Right renal cortex interstitium (tissue), 3 donors: ENCODE data around the gene HOXD11. TPM values are rescaled to one million over a fixed set of nuclear protein-coding genes. Genes with fewer than 3 reads are reported as not detected.

Source experiments
- DNase-seq, 3 donors: peaks; one replicate each; pipeline ENCODE4 v3.0.0-alpha.2; 2013; ENCODE audit warnings: low read depth in 3 of 3, low spot score in 2 of 3
- polyA plus RNA-seq, 3 donors: library from polyadenylated mRNA; unstranded; fragments of 120-200 nt; gene quantifications; one replicate each; pipeline ENCODE4 v1.2.1, GENCODE V29; 2013; ENCODE audit not compliant: insufficient read length in 3 of 3

Gene HOXD11
- polyA plus RNA-seq, 3 donors: 42.6 to 44.8 (median 43.5) TPM

DNA sequence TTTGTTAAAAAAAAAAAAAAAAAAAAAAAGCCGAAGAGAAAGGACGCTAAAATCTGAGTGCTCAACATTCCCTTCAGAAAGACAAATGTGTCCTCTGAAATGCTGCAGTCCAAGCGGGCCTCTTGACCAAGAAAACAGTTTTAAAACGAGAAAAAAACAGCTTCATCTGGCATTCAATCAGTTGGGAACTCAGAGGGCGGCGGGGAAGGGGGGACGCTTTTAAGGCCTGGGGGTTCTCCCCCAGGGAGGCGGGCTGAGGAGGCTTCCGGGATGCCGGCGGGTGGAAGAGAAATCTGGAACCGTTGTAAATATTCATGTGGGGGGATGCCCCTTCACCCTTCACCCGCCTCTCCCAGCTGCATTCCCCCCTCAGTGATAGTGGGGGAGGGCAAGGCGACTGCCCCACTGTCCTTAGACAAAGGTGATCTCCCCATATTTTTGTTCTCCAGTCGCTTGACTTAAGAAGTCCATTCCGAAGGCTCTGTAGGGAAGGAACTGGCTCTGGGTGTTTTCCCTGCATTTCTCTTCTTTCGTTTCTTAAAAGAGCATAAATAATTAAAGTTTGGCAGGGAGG lies 3.3 kb upstream of the HOXD11 start:
- no peak for DNase-seq

DNA sequence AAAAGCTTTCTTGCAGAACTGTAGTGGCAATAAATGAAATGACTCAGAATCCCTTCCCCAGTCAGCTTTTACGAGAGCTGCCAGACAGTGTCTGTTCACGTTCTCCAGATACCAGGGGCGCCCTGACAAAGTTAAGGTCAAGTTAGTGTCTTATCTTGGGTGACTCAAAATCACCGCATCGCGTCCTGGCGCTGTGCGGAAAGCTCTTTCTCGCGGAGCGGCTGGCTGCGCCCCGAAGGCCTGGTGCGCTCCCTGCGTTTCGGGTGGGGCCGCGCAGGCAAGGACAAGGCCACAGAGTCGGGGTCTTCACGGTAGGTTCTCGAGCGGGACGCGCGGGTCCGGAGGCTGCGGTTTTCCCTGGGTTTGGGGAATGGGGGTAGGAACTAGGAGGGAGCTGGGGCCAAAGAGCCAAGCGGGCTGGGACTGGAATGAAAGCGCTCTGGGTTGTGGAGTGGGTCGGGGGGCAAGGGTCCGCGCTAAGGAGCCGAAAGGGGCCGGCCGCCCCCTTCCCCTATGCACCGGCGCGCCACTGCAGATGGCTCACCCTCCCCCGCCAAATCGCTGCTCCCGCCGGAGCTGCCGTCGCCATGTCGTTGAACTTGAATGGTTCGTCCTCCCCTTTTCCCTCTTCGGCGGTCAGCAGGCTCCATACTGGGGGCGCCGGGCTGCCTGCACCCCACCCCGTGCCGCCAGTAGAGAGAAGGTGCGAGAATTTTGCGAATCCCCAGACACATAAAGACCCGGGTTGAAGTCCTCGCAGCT lies 2.6 kb upstream of the HOXD11 start:
- no peak for DNase-seq

DNA sequence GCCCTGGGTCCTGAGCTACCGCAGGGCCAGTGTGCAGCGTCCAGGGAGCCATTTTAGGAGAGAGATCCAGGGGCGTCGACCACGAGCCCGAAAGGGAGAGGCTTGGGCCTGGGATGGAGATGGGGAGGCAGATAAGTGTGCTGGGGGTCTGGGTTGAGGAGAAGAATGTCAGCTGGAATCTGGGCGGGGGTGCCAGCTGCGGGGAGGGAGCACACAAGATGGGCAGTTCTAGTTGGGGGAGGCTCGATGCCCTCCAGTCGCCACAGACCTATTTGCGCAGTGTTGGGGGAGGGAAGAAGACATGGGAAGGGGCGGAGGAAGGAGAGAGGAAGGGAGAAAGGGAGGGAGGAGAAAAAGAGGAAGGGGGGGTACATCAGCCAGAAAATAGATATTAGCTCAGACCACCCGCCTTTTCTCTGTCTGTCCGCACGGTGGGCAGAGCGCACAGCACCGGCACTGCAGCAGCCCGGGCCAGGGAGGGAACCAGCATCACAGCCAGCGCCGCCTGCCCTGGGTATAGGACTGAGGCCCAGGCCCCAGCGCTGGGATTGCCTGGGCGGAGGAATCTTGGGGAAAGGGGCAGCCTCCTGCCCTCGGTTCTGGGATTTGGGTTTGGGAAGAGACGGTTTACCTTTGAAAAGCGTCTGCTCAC lies 1.9 kb upstream of the HOXD11 start:
- no peak for DNase-seq

DNA sequence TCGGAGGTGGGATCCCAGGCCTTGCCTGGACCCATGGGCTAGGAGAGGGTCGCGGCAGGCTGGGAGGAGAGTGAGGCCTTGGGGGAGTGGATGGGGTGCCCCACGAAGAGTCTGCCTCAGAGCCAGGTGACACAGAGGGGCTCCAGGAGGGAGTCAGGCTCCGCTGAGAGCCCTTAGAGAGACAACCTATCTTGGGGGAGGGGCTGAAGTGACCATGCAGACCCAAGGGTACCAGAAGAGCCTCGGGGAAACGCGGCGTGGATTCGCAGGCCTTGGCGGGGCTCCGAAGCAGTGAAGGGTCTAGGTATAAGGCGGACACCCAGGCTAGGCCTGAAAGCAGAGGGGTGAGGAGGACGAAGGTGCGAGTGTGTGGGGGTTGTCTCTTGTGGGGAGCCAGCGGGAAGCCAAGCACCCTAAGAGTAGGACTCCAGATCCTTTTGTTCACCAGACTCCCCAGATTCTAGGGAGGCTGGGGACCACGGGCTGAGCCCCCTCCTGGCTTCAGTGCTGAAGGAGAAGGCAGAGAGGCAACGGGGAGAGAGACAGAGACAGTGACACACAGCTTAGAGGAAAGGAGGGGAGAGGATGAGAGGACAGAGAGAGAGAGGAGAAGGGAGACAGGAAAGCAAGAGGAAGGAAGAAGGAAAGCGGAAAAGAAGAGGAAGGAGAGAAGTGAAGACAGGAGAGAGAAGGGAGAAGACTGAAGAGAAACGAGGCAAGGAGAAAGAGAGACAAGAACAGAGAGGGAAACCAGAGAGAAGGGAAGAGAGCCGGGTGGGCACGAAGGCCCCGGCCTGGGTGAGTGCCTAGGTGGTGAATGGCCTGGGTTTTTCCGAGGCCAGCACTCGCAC lies 1.1 kb upstream of the HOXD11 start:
- no peak for DNase-seq

DNA sequence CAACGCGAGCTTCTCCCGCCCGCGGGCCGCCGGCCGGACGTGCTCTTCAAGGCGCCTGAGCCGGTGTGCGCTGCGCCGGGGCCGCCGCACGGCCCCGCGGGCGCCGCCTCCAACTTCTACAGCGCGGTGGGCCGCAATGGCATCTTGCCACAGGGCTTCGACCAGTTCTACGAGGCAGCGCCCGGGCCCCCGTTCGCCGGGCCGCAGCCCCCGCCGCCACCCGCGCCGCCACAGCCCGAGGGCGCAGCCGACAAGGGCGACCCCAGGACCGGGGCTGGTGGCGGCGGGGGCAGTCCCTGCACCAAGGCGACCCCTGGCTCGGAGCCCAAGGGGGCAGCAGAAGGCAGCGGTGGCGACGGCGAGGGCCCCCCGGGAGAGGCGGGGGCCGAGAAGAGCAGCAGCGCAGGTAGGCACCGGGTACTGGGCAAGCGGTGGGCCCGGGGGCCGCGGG lies 676 bp downstream of the HOXD11 start:
- DNase-seq: no peak

DNA sequence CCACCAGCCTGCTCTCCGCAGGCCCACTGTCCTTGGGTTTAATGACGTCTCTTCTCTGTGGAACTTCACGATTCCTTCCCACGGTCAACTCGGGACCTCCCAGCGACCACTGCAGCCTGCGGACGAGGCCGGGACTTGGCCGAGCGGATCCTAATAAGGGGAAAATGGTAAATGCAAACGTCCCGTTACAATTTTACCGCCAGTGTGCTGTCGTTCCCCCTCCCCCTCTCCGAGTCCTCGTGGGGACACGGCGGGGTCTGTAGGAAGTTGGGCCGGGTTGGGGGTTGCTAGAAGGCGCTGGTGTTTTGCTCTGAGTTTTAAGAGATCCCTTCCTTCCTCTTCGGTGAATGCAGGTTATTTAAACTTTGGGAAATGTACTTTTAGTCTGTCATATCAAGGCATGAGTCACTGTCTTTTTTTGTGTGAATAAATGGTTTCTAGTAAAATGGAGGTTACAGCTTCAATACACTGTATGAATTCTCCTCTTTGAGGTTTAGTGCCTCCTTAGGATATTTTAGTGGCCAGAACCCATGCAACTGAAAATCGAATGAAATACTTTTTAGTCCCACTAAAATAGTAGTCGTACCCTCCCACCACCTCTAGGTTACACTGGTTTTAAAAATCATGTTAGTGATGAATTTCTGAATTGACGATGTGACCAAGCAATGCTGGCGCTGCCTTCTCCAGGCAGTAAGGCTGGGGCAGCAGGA lies 2.3 kb downstream of the HOXD11 start:
- no peak for DNase-seq

DNA sequence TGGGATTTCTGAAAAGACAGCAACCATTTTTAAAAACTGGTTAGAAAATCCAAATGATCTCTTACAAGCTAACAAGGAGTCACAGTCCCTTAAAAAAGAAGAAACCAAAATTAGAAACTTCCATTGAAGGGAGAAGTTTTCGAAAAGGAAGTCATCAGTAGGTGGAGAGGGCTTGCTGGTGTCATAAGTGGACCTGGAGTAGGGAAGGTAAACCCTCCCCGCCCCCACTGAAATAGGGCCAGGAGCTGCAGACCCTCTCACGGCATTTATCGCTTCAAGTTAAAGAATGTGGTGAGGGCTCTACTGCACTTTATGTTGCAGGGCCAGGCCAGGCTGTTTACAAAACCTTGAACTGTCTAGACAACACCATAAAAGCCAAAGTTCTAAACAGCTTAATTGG lies 2.9 kb downstream of the HOXD11 start:
- no peak for DNase-seq

DNA sequence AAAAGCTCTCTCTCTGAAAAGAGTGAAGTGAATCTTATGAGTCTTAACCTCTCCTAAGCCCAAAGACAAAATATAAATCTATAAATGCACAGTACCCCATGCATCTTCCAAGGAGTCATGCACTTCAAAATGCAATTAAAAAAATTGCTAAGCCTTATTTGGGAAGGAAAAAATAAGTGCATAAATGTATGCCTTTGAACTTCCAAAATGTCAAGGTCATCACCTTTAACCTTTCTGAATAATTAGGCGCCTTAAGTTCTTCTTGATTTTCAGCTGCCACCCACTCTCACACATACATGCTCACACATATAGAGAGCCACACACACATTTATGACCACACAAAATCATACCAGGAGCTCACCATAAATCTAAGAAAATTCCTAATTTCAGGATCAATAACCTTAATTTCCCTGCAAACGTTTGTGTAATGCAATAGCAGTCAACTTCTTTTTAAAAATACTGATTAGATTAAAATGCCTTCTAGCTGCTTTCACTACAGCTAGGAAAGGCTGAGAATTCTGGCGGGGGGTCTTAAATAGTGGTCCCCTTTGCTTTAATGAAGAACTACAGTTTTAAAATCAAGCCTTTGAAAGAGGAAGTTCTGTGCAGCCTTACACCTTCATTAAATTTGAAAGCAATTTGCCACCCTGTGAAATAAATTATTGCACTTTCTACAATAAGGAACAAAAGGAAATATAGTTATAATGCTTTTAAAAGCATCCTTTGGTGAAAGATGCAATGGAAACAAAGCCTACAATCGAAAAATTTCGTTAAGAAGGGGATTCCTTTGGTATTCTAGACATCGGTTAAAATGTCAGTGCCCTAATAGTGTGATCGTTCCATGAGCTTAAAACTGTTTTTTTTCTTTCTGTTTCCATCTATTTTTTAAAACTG lies 3.6 kb downstream of the HOXD11 start:
- no peak for DNase-seq

DNA sequence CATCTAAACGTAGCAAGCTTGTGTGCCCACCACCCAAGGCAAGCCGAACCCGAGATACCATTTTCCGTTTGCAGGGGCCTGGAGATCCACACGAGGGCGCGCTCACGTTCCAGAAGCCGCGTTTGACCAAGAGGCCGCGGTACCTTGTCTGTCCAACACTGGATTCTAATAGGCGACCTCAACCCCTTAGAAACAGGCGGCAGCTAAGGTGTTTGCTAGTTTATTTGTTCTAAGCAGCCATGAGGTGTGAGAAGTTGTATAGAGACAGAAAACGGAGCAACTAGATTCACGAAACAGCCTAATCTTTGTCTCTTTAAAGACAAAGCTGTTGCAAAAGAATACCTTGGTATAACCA lies 4.2 kb downstream of the HOXD11 start:
- no peak for DNase-seq

DNA sequence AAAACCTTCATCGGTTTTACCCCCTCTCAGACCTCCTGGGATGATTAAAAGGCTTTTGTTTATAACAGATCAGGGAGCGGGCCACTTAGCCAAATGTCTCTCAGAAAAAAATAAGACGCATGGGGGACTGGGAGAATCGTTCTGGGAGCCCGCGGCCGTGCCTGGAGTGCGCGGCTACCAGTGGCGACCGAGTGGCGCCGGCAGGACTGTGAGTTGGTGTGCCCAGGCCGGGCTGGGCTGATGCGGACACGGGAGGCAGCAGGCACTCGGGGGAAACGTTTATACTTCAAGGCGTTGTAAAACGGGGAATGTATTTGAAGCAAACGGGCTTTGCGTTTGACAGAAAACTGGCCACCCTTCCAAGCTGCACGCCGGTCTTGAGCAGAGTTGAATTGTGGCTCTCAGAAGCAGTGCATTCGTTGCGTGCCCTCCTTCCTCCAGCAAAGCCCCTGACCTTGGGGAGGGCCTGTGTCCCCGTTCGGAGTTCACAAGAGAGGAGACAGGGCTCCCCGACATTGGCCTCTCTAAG lies 4.8 kb downstream of the HOXD11 start:
- DNase-seq: no peak

DNA sequence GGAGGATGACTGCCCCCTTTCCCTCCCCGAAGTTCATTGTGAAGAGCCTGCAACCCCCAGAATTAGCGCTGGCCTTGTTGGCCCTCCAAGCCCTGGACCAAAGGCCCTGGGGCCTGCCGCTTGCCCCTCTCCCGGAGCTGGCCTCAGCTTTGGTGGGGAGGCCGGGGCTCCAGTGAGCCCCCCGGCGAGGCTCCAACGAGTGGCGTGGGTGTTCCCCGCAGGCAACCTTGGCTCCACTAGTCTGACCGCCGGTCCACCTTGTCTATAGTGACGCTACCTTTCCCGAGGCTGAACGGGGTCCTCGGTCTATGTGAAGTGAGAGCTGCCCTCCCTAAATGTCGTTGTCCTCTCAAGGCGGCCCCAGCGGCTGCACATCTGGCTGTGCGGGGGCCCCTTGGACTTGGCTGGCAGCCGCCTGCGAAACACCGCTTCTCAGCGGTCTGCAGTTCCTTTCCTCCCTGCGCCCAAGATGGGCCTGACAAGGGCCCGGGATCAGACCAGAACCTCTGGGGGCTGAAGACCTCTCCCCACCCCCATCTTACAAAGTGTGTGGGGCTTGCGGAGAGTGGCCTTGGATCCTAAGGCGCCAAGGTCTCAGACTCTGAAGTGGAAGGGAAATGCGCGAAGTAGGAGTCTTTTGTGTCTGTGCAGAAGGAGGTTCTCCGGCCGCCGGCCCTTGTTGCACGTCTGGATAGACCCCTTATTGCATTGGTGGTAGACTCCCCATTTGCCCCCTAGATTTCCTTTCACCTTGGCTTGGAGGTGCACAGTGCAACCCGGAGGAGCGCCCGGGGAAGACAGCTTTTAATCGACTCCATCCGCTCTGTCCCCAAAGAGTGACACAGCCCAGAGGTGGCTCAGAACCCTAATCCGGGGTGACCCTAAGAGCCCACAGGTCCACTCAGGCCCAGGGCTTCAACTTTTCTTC lies 5.6 kb downstream of the HOXD11 start:
- no peak for DNase-seq

DNA sequence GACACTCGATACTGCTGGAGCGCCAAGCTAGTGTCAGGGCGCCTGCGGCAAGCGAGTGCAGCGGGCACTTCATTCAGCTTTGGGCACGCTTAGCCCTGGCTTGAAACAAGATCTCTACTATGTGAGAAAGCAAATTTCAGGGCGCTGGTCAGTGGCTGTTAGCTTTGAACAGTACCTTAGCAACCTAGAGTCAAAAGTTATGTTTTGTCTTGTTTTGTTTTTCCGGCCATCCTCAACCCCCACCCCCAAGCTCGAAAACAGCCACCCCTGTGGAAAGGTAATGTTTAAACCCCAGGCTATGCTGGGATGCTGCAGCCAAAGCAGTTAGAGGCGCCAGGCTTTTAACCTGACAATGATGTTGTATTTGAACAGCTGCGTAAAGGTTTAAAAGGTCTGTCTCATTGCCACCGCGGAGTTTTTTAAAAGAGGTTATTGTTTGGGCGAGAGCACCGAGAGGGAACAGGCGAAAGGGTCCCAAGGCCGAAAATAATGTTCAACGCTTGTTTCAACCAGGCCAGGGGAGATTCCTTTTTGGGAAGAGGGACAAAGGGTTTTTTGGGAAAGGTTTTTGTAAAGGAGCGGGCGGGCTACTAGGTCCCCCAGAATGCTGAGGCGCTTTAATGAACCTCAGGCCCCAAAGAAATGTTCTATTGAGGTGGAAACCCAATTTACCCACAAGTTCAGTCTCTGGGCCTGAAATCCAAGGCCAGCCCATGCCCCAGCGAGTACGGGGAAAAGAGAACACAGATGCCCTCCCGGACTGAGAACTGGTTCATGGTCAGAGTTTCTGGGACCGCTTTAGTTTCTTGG lies 7.2 kb downstream of the HOXD11 start:
- DNase-seq: no peak

DNA sequence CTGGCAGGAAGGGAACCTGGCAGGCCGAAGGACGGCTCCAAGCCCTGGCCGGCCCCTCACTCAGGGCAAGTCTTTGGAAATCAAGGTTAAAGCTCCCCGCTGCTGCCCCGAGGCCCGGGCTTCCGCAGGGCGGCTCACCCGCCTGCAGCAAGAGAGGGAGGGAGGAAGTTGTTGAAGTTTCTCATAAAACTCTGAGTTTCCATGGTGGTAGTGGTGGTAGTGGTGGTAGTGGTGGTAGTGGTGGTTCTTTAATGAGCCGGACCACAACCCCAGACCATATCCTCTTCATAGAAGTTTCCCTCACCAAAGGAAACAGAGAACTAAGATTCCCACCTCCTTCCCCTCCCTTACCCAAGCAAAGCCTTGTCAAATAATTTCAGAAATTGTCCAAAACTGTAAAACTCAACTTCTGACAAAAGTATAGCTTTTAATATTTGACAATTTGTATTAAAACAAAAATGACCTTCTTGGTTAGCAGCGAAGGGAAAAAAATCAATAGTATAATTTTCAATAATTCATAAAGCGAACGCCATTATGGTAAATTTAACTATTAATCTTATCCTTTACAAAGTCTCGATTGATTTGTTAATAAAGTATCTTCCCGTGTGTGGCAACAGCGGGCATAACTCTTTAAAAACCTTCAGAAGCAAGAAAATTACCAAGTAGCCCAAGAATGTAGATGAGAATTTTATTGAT lies 8.0 kb downstream of the HOXD11 start:
- DNase-seq: no peak

DNA sequence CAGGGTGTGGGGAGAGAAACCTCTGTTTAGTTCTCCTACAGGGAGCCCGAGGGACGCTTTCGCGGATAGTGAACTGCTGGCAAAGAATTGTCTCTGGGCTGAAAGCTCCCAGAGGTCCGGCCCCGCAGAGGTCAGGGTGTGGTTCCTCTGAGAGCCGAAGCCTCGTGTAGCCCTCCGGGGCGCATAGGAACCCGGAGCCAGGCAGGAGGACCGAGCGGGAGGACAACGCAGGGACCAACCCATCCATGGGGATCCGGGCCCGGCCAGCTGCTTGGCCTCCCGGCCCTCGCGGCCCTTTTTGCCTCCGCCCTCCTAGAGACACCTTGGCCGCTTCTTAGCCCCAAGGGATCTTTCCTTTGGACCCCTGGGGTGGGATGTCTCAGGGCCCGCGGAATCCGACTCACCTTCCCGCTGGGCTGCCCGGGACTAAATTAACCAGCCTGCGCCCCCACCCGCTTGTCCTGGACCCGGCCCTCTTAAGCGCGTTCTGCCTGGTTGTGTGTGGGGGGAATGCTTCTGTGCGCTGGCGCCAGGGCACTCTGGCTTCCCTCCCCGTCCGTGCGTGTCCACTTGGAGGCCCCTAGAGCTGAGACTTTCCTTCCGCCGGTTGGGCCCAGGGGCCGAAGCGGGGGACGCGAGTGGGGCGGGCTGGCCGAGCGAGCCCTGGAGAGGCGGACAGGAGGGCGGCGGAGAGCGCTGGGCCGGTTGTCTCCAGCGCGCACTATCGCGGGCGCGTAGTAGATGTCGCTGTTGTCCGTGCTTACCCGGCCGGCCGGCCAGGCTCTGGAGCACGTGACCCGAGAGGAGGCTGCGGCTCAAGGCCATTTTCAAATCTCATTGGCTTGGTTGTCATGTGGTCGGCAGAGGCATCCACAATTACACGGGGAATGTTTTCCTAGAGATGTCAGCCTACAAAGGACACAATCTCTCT lies 9.1 kb downstream of the HOXD11 start, which contains the start of gene HOXD10:
Gene HOXD10 (plus strand): TSS at position 896 of the 931 bp plus-strand sequence. CDS start 56 bp downstream, outside the sequence.
- DNase-seq: no peak

DNA sequence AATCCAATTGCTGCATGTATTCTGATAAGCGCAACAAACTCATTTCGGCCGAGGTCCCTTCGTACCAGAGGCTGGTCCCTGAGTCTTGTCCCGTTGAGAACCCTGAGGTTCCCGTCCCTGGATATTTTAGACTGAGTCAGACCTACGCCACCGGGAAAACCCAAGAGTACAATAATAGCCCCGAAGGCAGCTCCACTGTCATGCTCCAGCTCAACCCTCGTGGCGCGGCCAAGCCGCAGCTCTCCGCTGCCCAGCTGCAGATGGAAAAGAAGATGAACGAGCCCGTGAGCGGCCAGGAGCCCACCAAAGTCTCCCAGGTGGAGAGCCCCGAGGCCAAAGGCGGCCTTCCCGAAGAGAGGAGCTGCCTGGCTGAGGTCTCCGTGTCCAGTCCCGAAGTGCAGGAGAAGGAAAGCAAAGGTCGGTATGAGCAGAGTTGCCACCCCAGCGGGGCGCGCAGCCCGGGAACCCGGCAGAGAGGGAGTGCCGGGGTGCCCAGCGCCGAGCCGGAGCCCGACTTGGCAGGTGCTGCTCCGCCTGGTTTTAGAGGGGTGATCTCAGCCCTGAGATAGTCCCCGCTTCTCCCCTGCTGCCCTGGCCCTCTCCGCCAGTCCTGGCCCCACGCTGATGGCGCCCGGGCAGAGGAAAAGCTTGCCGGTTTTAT lies 10.2 kb downstream of the HOXD11 start:
- DNase-seq: no peak
